Endothelial cell of umbilical vein (primary cell): ENCODE data around the gene KAT2A. TPM values are rescaled to one million over a fixed set of nuclear protein-coding genes. Genes with fewer than 3 reads are reported as not detected.

Experiments
- BruUV-seq: library from RNA; stranded (reverse); fragments of 400-500 nt; replicated peaks from 2 replicates; lab custom pipeline; 2021; lab: Mats Ljungman, UMichigan
- CTCF ChIA-PET: fragments of 300-600, 350-600 bp; sonication (Branson Sonifier 250); formaldehyde crosslinking; loops from one replicate; lab custom pipeline; 2021; ENCODE audit warnings: antibody characterized with exemption, inconsistent platforms; lab: Charles Lee
- POLR2A ChIA-PET: fragments of 300-600, 350-600 bp; sonication (Branson Sonifier 250); formaldehyde crosslinking; loops from one replicate; lab custom pipeline; 2021; ENCODE audit warnings: antibody characterized with exemption, inconsistent platforms; lab: Charles Lee
- DNase-seq: peaks from one replicate; pipeline ENCODE4 v3.0.0-alpha.2; 2011; ENCODE audit warnings: low read depth, low spot score
- FAIRE-seq: peaks from 2 replicates; lab custom pipeline; 2011; peaks lifted over from hg19 to GRCh38; lab: Jason Lieb, UNC
- H2AFZ ChIP-seq: 2 replicates; pipeline ENCODE4 v1.6.0; 2012; ENCODE audit warnings: low read depth, low read length, control low read depth, inconsistent platforms
- H3K27ac ChIP-seq: 2 replicates; pipeline ENCODE4 v1.5.1; 2011; ENCODE audit warnings: low read depth, mild to moderate bottlenecking, control low read depth, low read length, moderate library complexity; ENCODE audit not compliant: insufficient read depth
- H3K27me3 ChIP-seq, 2 experiments: 2 replicates each; pipeline versions ENCODE4 v1.6.0 to v1.6.1; 2011; ENCODE audit warnings: low read length in 2 of 2, mixed read lengths in 1 of 2; ENCODE audit not compliant: control insufficient read depth in 2 of 2, insufficient read depth in 2 of 2
- H3K36me3 ChIP-seq, 2 experiments: 2 replicates in 1 of 2; 3 replicates in 1 of 2; pipeline ENCODE4 v1.5.1; 2011; ENCODE audit warnings: low read length in 2 of 2, mild to moderate bottlenecking in 1 of 2, moderate library complexity in 1 of 2; ENCODE audit not compliant: control insufficient read depth in 2 of 2, insufficient read depth in 2 of 2; ENCODE audit errors: extremely low read depth in 1 of 2
- H3K4me1 ChIP-seq: 3 replicates; pipeline ENCODE4 v1.5.1; 2011; ENCODE audit warnings: mild to moderate bottlenecking, low read length; ENCODE audit not compliant: control insufficient read depth, insufficient read depth; ENCODE audit errors: extremely low read depth
- H3K4me2 ChIP-seq: 2 replicates; pipeline ENCODE4 v1.6.1; 2011; ENCODE audit warnings: low read length, control low read depth, mixed read lengths; ENCODE audit not compliant: insufficient read depth
- H3K4me3 ChIP-seq, 3 experiments: fragments of 200-600 bp in 1 of 3; sonication (generic), shearing (Covaris generic) in 1 of 3; replicated peaks in 1 of 3; 2 replicates each; pipeline ENCODE4 v1.5.1; 2011 to 2016; ENCODE audit warnings: control low read depth in 3 of 3, low read length in 3 of 3, mild to moderate bottlenecking in 2 of 3, inconsistent platforms in 1 of 3, low read depth in 1 of 3, moderate library complexity in 1 of 3; ENCODE audit not compliant: insufficient read depth in 1 of 3
- H3K79me2 ChIP-seq: 2 replicates; pipeline ENCODE4 v1.6.0; 2012; ENCODE audit warnings: low read length, inconsistent platforms; ENCODE audit not compliant: control insufficient read depth, insufficient read depth
- H3K9ac ChIP-seq: replicated peaks from 2 replicates; pipeline ENCODE3; 2011; ENCODE audit warnings: low read length, control low read depth; ENCODE audit not compliant: insufficient read depth; ENCODE audit errors: extremely low read depth
- H3K9me1 ChIP-seq: replicated peaks from 3 replicates; pipeline ENCODE4 v1.6.0; 2011; ENCODE audit warnings: mild to moderate bottlenecking, low read length; ENCODE audit not compliant: control insufficient read depth, insufficient read depth; ENCODE audit errors: extremely low read depth
- H3K9me3 ChIP-seq: replicated peaks from 2 replicates; pipeline ENCODE4 v1.5.1; 2012; ENCODE audit warnings: low read length, inconsistent platforms; ENCODE audit not compliant: control insufficient read depth, insufficient read depth
- H4K20me1 ChIP-seq: replicated peaks from 2 replicates; pipeline ENCODE3; 2011; ENCODE audit warnings: mild to moderate bottlenecking, low read length; ENCODE audit not compliant: control insufficient read depth, insufficient read depth; ENCODE audit errors: extremely low read depth
- EZH2 ChIP-seq: IDR thresholded peaks from 2 replicates; pipeline ENCODE4 v1.6.1; 2012; ENCODE audit warnings: borderline replicate concordance, low read depth, mild to moderate bottlenecking, moderate library complexity, low read length, inconsistent platforms; ENCODE audit not compliant: severe bottlenecking
- FOS ChIP-seq: IDR thresholded peaks from 2 replicates; pipeline ENCODE4 v1.6.1; 2011; ENCODE audit warnings: mild to moderate bottlenecking, low read length, moderate library complexity, borderline replicate concordance; ENCODE audit not compliant: insufficient read depth
- GATA2 ChIP-seq: IDR thresholded peaks from 2 replicates; pipeline ENCODE4 v1.7.0; 2011; ENCODE audit warnings: low read depth, mild to moderate bottlenecking, moderate library complexity, mixed read lengths, low read length; ENCODE audit not compliant: insufficient read length, insufficient read depth
- JUN ChIP-seq: IDR thresholded peaks from 2 replicates; pipeline ENCODE4 v1.6.1; 2011; ENCODE audit warnings: borderline replicate concordance, low read depth; ENCODE audit not compliant: insufficient read length, insufficient read depth
- MYC ChIP-seq: IDR thresholded peaks from one replicate; pipeline ENCODE4 v1.6.1; 2011; ENCODE audit warnings: mild to moderate bottlenecking, low read depth, low read length
- POLR2A ChIP-seq: IDR thresholded peaks from 2 replicates; pipeline ENCODE4 v1.6.1; 2012; ENCODE audit warnings: low read depth, mild to moderate bottlenecking, control low read depth, low read length
- POLR2AphosphoS5 ChIP-seq: IDR thresholded peaks from 2 replicates; pipeline ENCODE4 v1.6.1; 2012; ENCODE audit warnings: low read depth, mild to moderate bottlenecking, control low read depth, low read length, moderate library complexity; ENCODE audit not compliant: insufficient read depth
- dilution Hi-C: fragments of 300-500 bp; cut with MboI; formaldehyde crosslinking; loops from one replicate; pipeline ENCODE4 v1.15.0; 2019; ENCODE audit warnings: low sequenced_read_pairs; ENCODE audit not compliant: extremely low pct_ligation_motif_present
- intact Hi-C: fragments of 100-400 bp; cut with micrococcal nuclease; formaldehyde crosslinking; loops from one replicate; pipeline ENCODE4 v1.10.0; 2022
- polyA plus RNA-seq, 4 experiments: library from polyadenylated mRNA; depleted of rRNA in 3 of 4; stranded (reverse) in 3 of 4; unstranded in 1 of 4; fragments of >200 nt; gene quantifications; 2 replicates each; pipeline versions ENCODE4 v1.2.1 to v1.2.3, GENCODE V29; 2011 to 2012; ENCODE audit warnings: missing spikeins in 1 of 4
- total RNA-seq: library from RNA; stranded (reverse); gene quantifications from 2 replicates; pipeline ENCODE4 v1.2.3, GENCODE V29; 2021
- TF ChIP-seq, protein P1 (sequence below): IDR thresholded peaks from 2 replicates; pipeline ENCODE4 v1.6.1; 2011; ENCODE audit not compliant: insufficient read depth, insufficient read length
- TF ChIP-seq, protein P2 (sequence below), 2 donors: IDR thresholded peaks; 1 replicate in 1 of 2; 2 replicates in 1 of 2; pipeline ENCODE4 v1.5.1; 2011; ENCODE audit warnings: low read length in 2 of 2, mild to moderate bottlenecking in 2 of 2, moderate library complexity in 2 of 2, control low read depth in 1 of 2, inconsistent platforms in 1 of 2, low read depth in 1 of 2; ENCODE audit not compliant: insufficient read depth in 1 of 2; ENCODE audit errors: extremely low read depth in 1 of 2

Gene KAT2A
- total and polyA plus RNA-seq, 2 donors (not counting 3 experiments of a cell fraction or from before 2014, with no cell fraction given): 32.9 to 33.4 TPM

DNA sequence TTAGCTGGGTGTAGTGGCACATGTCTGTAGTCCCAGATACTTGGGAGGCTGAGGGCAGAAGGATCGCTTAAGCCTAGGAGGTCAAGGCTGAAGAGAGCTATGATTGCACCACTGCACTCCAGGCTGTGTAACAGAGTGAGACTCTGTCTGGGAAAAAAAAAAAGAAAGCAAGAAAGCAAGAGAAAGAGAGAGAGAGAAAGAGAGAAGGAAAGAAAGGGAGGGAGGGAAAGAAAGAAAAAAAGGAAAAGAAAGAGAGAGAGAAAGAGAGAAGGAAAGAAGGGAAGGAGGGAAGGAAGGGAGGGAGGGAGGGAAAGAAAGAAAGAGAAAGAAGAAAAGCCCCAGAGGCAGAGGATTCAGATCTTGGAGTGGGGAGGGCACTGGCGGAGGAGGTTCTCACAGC, 15.2 kb downstream of the KAT2A start:
- CTCF ChIA-PET: interaction anchor here (1.4 kb wide), 1 partner anchor 143 kb away, joined by 5 read pairs; no protein-coding TSS in a partner anchor
- no peaks in the 10 kb centered on the region for H3K79me2 ChIP-seq

DNA sequence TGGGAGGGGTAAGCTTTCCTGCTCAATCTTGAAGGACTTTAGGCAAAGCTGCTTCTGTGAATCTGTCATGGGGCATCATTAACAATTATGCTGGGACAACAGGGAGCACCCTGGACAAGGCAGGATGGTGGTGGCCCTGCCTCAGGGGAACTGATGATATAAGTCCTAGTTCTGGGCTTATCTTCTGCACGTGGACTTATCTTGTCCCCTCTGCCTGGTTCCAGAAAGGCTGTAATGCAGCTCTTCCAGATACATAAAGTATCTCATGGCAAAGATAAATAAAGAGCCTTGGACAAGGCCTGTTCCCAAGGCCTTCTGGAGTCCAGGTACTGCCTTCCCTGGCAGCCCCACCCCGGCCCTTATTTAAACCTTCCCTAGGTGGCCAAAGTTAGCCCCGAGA, 16.9 kb downstream of the KAT2A start:
- no TSS peak for BruUV-seq

More for the DNA sequence above, 15.2 kb downstream of the KAT2A start:
- dilution Hi-C loops: loop anchor here (25.0 kb wide), 1 partner anchor 144 kb away; the partner anchor contains the start of gene CNP
- Histone ChIP-seq H3K9me1 (no peaks in the 10 kb centered on the region), H3K27me3 (no peaks in the 10 kb centered on the region), H3K4me3 (no peak overlapping the region), H3K4me2 (no peak overlapping the region), H3K4me1 (peaks cover 2% of the 10 kb centered on the region), H3K36me3 (no peaks in the 10 kb centered on the region), H3K27ac (no peak overlapping the region), H2AFZ (no peak overlapping the region), H3K9ac (no peak overlapping the region), H4K20me1 (no peaks in the 10 kb centered on the region), H3K9me3 (no peaks in the 10 kb centered on the region)
- intact Hi-C loops: no loop called here
- BruUV-seq: no TSS peak
- TF ChIP-seq EZH2: no peak
- no peak for TF ChIP-seq POLR2A
- TF ChIP-seq GATA2: no peak
- no peak for TF ChIP-seq MYC
- TF ChIP-seq, protein P1, sequence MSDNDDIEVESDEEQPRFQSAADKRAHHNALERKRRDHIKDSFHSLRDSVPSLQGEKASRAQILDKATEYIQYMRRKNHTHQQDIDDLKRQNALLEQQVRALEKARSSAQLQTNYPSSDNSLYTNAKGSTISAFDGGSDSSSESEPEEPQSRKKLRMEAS: no peak
- DNase-seq: no peak
- no peak for FAIRE-seq
- POLR2A ChIA-PET: no interaction called here

More for the DNA sequence above, 16.9 kb downstream of the KAT2A start:
- dilution Hi-C loops: loop anchor here (25.0 kb wide), 1 partner anchor 142 kb away; the partner anchor contains the start of gene CNP
- no peaks in the 10 kb centered on the region for H3K36me3 ChIP-seq
- H3K9ac ChIP-seq: no peak overlapping the region
- no peak for FAIRE-seq
- H3K4me2 ChIP-seq: no peak overlapping the region
- H3K27ac ChIP-seq: no peak overlapping the region
- no peaks in the 10 kb centered on the region for H3K9me1 ChIP-seq
- H3K79me2 ChIP-seq: no peaks in the 10 kb centered on the region
- DNase-seq: no peak
- TF ChIP-seq GATA2 (no peak), MYC (no peak), JUN (no peak), POLR2AphosphoS5 (no peak), EZH2 (no peak), POLR2A (no peak), FOS (no peak)
- TF ChIP-seq, protein P2, sequence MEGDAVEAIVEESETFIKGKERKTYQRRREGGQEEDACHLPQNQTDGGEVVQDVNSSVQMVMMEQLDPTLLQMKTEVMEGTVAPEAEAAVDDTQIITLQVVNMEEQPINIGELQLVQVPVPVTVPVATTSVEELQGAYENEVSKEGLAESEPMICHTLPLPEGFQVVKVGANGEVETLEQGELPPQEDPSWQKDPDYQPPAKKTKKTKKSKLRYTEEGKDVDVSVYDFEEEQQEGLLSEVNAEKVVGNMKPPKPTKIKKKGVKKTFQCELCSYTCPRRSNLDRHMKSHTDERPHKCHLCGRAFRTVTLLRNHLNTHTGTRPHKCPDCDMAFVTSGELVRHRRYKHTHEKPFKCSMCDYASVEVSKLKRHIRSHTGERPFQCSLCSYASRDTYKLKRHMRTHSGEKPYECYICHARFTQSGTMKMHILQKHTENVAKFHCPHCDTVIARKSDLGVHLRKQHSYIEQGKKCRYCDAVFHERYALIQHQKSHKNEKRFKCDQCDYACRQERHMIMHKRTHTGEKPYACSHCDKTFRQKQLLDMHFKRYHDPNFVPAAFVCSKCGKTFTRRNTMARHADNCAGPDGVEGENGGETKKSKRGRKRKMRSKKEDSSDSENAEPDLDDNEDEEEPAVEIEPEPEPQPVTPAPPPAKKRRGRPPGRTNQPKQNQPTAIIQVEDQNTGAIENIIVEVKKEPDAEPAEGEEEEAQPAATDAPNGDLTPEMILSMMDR (IDR thresholded peaks at IDR 0.05; ENCODE audit: extremely low read depth in 1 of 2, insufficient read depth in 1 of 2, low read depth in 1 of 2, low read length in 2 of 2): no peak
- TF ChIP-seq, protein P1: no peak
- ChIA-PET CTCF (interaction anchor here (1.2 to 2.2 kb wide), 4 partner anchors 13 to 141 kb away, joined by 4 to 6 read pairs (median 5); no protein-coding TSS in a partner anchor), POLR2A (interaction anchor here (1.0 kb wide), 1 partner anchor 8 kb away, joined by 4 read pairs; the partner anchor contains the start of gene DHX58)
- no peak overlapping the region for H2AFZ ChIP-seq
- no peak overlapping the region for H3K4me3 ChIP-seq
- H4K20me1 ChIP-seq: no peaks in the 10 kb centered on the region
- H3K9me3 ChIP-seq: no peaks in the 10 kb centered on the region
- no peaks in the 10 kb centered on the region for H3K27me3 ChIP-seq
- peaks cover 2% of the 10 kb centered on the region for H3K4me1 ChIP-seq
- intact Hi-C loops: no loop called here
